HG03108 (cell line): ENCODE data around the gene NCBP2L.
"Not testable (repeated sequence)": the region's sequence is repeated elsewhere in the genome, so short reads cannot be mapped to it uniquely, and the experiment has no call there.

Experiments used
- ATAC-seq: cut with Tn5 transposase; IDR thresholded peaks from one replicate; pipeline ENCODE4 v1.9.1; 2021; ENCODE audit warnings: moderate library complexity; ENCODE audit not compliant: unreplicated experiment

NCBP2L gene

DNA sequence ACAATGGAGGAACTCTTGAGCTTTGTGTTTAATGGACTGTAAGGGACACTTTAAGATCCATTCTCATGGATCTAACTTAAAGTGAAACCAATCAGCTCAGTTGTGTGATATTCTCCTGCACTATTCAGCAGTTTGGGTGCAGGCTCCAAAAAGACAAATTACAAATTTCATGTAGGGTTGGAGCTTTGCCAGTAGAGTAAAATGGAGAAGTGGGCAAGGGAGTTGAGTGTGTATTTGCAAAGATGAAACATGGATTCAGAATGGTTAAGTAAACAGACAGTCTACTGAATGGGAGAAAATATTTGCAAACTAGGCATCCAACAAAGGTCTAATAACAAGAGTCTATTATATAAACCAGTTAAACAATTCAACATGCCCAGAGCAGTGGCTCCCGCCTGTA lies 26.9 kb downstream of the NCBP2L start:
- ATAC-seq, result no peak

GRCh38 chrX:107805179-107805578 lies 27.6 kb downstream of the NCBP2L start:
- ATAC-seq, result no peak

- not testable (repeated sequence) for ATAC-seq
Measured at GRCh38 chrX:107810053-107810452, 32.5 kb downstream of the NCBP2L start.

GRCh38 chrX:107818900-107819521 lies 41.5 kb downstream of the NCBP2L start:
- no peak for ATAC-seq

- ATAC-seq, result no peak
Measured at GRCh38 chrX:107823042-107823441, 45.5 kb downstream of the NCBP2L start.

GRCh38 chrX:107823456-107823855 lies 45.9 kb downstream of the NCBP2L start:
- ATAC-seq, result no peak

DNA sequence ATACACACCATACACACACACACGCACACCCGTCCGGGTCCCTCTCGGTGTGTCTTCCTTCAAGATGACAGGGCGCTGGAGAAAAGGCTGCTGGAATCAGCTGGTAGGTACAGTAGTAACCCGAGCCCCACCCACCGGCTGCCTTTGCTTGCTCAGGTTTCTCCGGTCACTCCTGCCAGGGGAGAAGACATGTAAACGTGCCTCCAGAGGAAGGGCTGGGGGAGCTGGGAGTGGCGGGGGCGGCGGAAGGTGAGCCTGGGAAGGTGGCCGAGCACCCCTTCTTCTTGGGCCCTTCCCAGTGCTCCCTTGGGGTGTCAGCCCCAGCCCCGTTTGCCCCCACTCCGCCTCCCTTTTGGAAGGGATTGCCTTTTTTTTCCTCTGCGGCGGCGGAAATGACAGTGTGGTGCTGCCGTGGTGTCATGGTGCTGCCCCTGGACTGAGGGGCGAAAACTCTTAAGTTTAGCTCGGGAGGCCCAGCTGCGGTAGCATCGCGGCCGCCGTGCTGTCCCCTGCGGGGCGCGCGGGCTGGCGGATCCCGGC lies 48.2 kb downstream of the NCBP2L start, which contains the start of gene MID2:
Gene MID2, plus strand, starts transcription at position 169 of the 540 bp plus-strand sequence. CDS start 561 bp downstream, outside the sequence.
- ATAC-seq, result no peak

DNA sequence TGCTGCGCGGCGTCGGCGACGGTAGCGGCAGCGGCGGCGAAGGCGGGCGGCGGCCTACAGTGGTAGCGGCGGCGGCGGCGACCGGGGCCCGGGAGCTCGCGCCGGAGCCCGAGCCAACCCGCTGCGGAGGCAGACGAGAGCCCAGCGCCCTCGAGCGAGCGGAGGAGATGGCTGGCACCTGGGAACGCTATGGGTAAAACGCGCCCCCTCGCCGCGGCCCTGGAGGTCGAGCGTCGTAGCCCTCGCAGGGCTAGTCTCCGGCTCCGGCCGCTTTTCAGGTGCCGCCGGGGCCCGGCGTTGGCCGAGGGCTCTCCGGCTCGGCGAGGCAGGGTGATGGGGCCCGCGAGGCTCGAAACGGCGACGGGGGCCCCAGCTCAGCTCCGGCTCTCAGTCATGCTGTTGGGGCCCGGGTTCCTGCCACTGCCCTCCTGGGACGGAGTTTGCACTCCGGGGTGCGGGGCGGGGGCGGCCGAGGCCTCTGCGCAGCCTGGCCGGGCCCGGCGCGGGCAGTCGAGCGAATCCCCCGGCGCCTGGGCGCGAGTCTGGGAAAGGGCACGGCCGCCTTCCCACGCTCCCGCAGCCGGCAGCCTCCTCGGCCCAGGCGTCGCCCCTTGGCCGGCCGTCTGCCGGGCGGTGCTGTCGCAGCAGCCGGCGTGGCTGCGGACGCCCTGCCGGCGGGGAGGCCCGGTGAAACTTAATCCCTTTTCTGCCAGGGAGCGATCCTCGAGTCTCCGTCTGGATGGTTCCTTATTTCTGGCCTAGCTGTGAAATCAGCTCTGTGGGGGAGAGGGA lies 48.9 kb downstream of the NCBP2L start:
- ATAC-seq, result no peak

- ATAC-seq, result no peak
Measured at GRCh38 chrX:107827030-107827831, 49.7 kb downstream of the NCBP2L start.

DNA sequence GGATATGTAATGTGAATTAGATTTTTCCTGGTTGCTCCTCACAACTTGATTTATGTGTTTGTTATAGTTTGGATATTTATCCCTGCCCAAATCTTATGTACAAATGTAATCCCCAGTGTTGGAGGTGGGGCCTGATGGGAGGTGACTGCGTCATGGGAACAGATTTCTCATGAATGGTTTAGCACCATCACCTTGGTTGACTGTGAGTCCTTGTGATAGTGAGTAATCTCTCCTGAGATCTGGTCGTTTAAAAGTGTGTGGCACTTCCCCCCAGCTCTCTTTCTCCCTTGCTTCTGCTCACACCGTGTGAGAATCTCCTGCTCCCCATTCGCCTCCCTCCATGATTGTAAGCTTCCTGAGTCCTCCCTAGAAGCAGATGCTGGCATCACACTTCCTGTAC lies 50.3 kb downstream of the NCBP2L start:
- no peak for ATAC-seq

DNA sequence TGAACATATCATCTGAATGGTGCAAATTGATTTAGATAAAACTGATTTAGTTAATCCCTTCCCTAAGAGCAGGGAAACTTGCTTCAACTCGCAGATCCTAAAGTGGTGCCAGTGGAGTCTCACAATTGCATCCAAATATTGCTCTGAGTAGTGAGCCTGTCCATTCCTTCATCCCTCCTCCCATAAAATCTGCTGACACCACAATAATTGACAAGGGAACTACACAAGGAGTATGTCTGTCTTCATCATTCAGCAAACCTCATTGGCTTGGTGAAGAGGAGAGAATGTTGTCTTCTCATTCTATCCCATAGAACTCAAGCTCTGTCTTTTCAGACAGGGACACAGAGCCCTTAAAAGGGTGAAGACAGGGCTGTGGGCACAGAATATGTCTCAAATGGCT lies 52.3 kb downstream of the NCBP2L start:
- no peak for ATAC-seq

- ATAC-seq, result no peak
Measured at GRCh38 chrX:107831071-107831730, 53.7 kb downstream of the NCBP2L start.

GRCh38 chrX:107834275-107835201 lies 57.0 kb downstream of the NCBP2L start:
- no peak for ATAC-seq

DNA sequence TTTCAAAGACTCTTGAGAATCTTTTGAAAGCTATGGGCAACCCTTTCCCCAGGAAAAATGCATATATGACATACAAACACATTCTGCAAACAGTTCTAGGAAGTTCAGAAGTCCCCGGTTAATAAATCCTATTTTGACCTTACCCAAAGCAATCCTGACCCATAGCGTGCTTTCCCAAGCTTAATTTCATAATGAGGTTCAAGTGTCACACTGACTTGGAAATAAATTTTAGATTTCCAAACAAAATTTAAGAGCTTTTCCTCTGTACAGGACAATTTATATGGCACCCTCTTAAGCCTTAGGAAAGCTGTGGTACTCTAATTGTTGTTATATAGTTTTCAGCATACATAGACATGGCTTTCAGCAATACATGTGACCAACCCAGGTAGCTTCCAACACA lies 59.4 kb downstream of the NCBP2L start:
- no peak for ATAC-seq

GRCh38 chrX:107840971-107841370 lies 63.4 kb downstream of the NCBP2L start:
- ATAC-seq, result no peak

GRCh38 chrX:107842715-107843400 lies 65.3 kb downstream of the NCBP2L start:
- ATAC-seq, result no peak
